ENCODE data around the gene BIRC5. TPM values are rescaled to one million over a fixed set of nuclear protein-coding genes. Genes with fewer than 3 reads are reported as not detected.
"Not testable (repeated sequence)": the region's sequence is repeated elsewhere in the genome, so short reads cannot be mapped to it uniquely, and the experiment has no call there.

The BIRC5 gene
- total RNA-seq, 2 donors from 2014 or later, result 15.2 to 77.1 TPM

GRCh38 chr17:78252701-78253635, 38.9 kb downstream of the BIRC5 start:
- peak; percentile 25 for DNase-seq
- peaks cover 12% of the 10 kb centered on the region for H3K4me1 ChIP-seq
- peak overlapping the region in 1 of 2 donors; percentile 59 for H3K9ac ChIP-seq (ENCODE audit: low read depth in 2 of 2, low read length in 2 of 2)
- H3K27ac ChIP-seq, result no peak overlapping the region
- no peak for TF ChIP-seq CTCF (IDR thresholded peaks at IDR 0.05)
- intact Hi-C loops (cut with DNase I), result no loop called here
- H3K9me3 ChIP-seq, result no peaks in the 10 kb centered on the region
- no peaks in the 10 kb centered on the region for H3K36me3 ChIP-seq
- H3K27me3 ChIP-seq, result no peaks in the 10 kb centered on the region
- no peak overlapping the region for H3K4me3 ChIP-seq

GRCh38 chr17:78253636-78253945, 39.5 kb downstream of the BIRC5 start:
- DNase-seq; H3K36me3 ChIP-seq; H3K27ac ChIP-seq; H3K27me3 ChIP-seq; intact Hi-C loops (cut with DNase I); H3K9me3 ChIP-seq: not testable (repeated sequence)
- H3K4me1 ChIP-seq, result peaks cover 16% of the 10 kb centered on the region
- peak overlapping the region; percentile 86 to 95 for H3K9ac ChIP-seq (ENCODE audit: low read depth in 2 of 2, low read length in 2 of 2)
- H3K4me3 ChIP-seq, result peak overlapping the region; percentile 99

- Histone ChIP-seq H3K4me1 (peaks cover 16% of the 10 kb centered on the region), H3K36me3 (no peaks in the 10 kb centered on the region), H3K27me3 (no peaks in the 10 kb centered on the region), H3K9me3 (no peaks in the 10 kb centered on the region), H3K9ac (ENCODE audit: low read depth in 2 of 2, low read length in 2 of 2) (peak overlapping the region; percentile 86 to 95), H3K4me3 (peak overlapping the region; percentile 99), H3K27ac (peak overlapping the region; percentile 83)
- peak; percentile 90 for DNase-seq
- TF ChIP-seq CTCF (IDR thresholded peaks at IDR 0.05), result no peak
- intact Hi-C loops (cut with DNase I), result no loop called here
These were observed 40.1 kb downstream of the BIRC5 start for GRCh38 chr17:78253946-78254672.

- H3K4me1 ChIP-seq, result peaks cover 16% of the 10 kb centered on the region
- no peak for TF ChIP-seq CTCF (IDR thresholded peaks at IDR 0.05)
- intact Hi-C loops (cut with DNase I), result no loop called here
- H3K9ac ChIP-seq (ENCODE audit: low read depth in 2 of 2, low read length in 2 of 2), result no peak overlapping the region
- H3K27ac ChIP-seq, result no peak overlapping the region
- no peaks in the 10 kb centered on the region for H3K27me3 ChIP-seq
- H3K36me3 ChIP-seq, result no peaks in the 10 kb centered on the region
- no peak overlapping the region for H3K4me3 ChIP-seq
- DNase-seq, result no peak
- H3K9me3 ChIP-seq, result no peaks in the 10 kb centered on the region
These were observed 41.1 kb downstream of the BIRC5 start for GRCh38 chr17:78255029-78255656.

GRCh38 chr17:78255953-78256706, 42.1 kb downstream of the BIRC5 start:
- Histone ChIP-seq H3K36me3 (no peaks in the 10 kb centered on the region), H3K9ac (ENCODE audit: low read depth in 2 of 2, low read length in 2 of 2) (no peak overlapping the region), H3K9me3 (no peaks in the 10 kb centered on the region), H3K27ac (no peak overlapping the region), H3K27me3 (no peaks in the 10 kb centered on the region), H3K4me3 (no peak overlapping the region), H3K4me1 (peaks cover 15% of the 10 kb centered on the region)
- intact Hi-C loops (cut with DNase I), result no loop called here
- TF ChIP-seq CTCF (IDR thresholded peaks at IDR 0.05), result no peak
- no peak for DNase-seq

Measured in colonic mucosa (tissue), 4 donors.